Activated T-helper 9 cell treated with anti-CD3 and anti-CD28 coated beads, Interleukin-2, amount 50 U/mL, for 16 hours (primary cell): ENCODE data around the gene GTF2I.
"Not testable (repeated sequence)": the region's sequence is repeated elsewhere in the genome, so short reads cannot be mapped to it uniquely, and the experiment has no call there.

Experiments used
- DNase-seq: peaks from one replicate; pipeline ENCODE4 v3.0.0-alpha.2; 2020; ENCODE audit warnings: low read depth

GTF2I gene

GRCh38 chr7:74717889-74718288, 60.4 kb downstream of the GTF2I start:
- DNase-seq: no peak

GRCh38 chr7:74718336-74718735, 60.8 kb downstream of the GTF2I start:
- no peak for DNase-seq

- DNase-seq: no peak
Observed at GRCh38 chr7:74722153-74722552, 64.6 kb downstream of the GTF2I start.

- no peak for DNase-seq
Observed at GRCh38 chr7:74725840-74726239, 68.3 kb downstream of the GTF2I start.

- no peak for DNase-seq
Observed at GRCh38 chr7:74726309-74727101, 69.0 kb downstream of the GTF2I start.

GRCh38 chr7:74728686-74729085, 71.2 kb downstream of the GTF2I start:
- not testable (repeated sequence) for DNase-seq

- not testable (repeated sequence) for DNase-seq
Observed at GRCh38 chr7:74730186-74730585, 72.7 kb downstream of the GTF2I start.

GRCh38 chr7:74739974-74740703, 82.6 kb downstream of the GTF2I start:
- DNase-seq: not testable (repeated sequence)

- DNase-seq: not testable (repeated sequence)
Observed at GRCh38 chr7:74743936-74744557, 86.5 kb downstream of the GTF2I start.

- not testable (repeated sequence) for DNase-seq
Observed at GRCh38 chr7:74753921-74754482, 96.5 kb downstream of the GTF2I start.

GRCh38 chr7:74756673-74757072, 99.2 kb downstream of the GTF2I start:
- not testable (repeated sequence) for DNase-seq

- not testable (repeated sequence) for DNase-seq
Observed at GRCh38 chr7:74758268-74758667, 100.8 kb downstream of the GTF2I start.

- DNase-seq: not testable (repeated sequence)
Observed at GRCh38 chr7:74758982-74759381, 101.5 kb downstream of the GTF2I start.

GRCh38 chr7:74765205-74765918, 107.8 kb downstream of the GTF2I start:
- not testable (repeated sequence) for DNase-seq

- DNase-seq: not testable (repeated sequence)
Observed at GRCh38 chr7:74766509-74766908, 109.0 kb downstream of the GTF2I start.

GRCh38 chr7:74766991-74767390, 109.5 kb downstream of the GTF2I start:
- not testable (repeated sequence) for DNase-seq

GRCh38 chr7:74770062-74770461, 112.5 kb downstream of the GTF2I start:
- DNase-seq: not testable (repeated sequence)

- DNase-seq: not testable (repeated sequence)
Observed at GRCh38 chr7:74772093-74772492, 114.6 kb downstream of the GTF2I start.

GRCh38 chr7:74773760-74774750, 116.5 kb downstream of the GTF2I start, which contains the start of gene NCF1:
Gene NCF1 (plus strand): TSS chr7:74774011. CDS start chr7:74774032, 21 bp downstream.
- DNase-seq: not testable (repeated sequence)

- not testable (repeated sequence) for DNase-seq
Observed at GRCh38 chr7:74775111-74775510, 117.6 kb downstream of the GTF2I start.
